ENCODE data around the gene PLCH2.

Gene PLCH2

DNA sequence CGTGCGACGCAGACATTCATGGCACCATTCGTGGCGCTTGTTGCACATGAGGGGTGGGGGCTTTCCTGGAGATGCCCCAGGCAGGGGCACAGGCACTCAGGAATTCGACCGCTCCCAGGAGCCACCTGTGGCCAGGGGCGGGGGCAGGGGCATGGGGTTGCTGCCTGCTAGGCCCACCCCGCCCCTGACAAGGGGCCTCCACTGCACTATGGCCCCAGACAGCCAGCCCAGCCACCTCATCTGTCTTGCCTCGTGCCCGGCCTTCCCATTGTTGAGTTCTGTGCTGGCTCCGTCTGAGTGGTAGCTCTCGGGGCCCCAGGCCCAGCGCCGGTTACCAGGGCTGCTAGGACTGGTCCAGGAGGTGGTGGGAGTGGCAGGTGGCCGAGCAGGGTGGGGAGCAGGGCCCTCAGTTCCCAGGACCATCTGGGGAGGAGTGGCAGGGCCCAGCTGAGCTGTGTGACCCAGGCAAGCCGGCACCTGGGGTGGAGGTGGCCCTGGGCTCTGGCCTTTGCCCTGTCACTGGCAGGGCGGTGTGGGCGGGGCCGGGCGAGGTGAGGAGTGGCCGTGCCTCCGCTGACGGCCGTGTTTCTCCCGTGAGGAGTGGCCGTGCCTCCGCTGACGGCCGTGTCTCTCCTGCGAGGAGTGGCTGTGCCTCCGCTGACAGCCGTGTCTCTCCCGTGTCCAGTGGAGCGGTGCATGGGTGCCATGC is 1.9 kb downstream of the PLCH2 start:
- no peak overlapping the region for H3K4me2 ChIP-seq (ENCODE audit: low read depth, low read length, poor library complexity, severe bottlenecking)
- no peak overlapping the region for H2AFZ ChIP-seq (ENCODE audit: low read length)
- H3K79me2 ChIP-seq (ENCODE audit: insufficient read depth, low read length) = no peaks in the 10 kb centered on the region
- no peaks in the 10 kb centered on the region for H4K20me1 ChIP-seq (ENCODE audit: insufficient read depth, low read length, poor library complexity, severe bottlenecking)
- H3K9ac ChIP-seq (ENCODE audit: low read depth, low read length, poor library complexity, severe bottlenecking) = no peak overlapping the region
- TF ChIP-seq, protein P1, sequence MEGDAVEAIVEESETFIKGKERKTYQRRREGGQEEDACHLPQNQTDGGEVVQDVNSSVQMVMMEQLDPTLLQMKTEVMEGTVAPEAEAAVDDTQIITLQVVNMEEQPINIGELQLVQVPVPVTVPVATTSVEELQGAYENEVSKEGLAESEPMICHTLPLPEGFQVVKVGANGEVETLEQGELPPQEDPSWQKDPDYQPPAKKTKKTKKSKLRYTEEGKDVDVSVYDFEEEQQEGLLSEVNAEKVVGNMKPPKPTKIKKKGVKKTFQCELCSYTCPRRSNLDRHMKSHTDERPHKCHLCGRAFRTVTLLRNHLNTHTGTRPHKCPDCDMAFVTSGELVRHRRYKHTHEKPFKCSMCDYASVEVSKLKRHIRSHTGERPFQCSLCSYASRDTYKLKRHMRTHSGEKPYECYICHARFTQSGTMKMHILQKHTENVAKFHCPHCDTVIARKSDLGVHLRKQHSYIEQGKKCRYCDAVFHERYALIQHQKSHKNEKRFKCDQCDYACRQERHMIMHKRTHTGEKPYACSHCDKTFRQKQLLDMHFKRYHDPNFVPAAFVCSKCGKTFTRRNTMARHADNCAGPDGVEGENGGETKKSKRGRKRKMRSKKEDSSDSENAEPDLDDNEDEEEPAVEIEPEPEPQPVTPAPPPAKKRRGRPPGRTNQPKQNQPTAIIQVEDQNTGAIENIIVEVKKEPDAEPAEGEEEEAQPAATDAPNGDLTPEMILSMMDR (conservative IDR thresholded peaks at IDR 0.05; ENCODE audit: low read length) = no peak
- TF ChIP-seq EZH2phosphoT487 (IDR thresholded peaks at IDR 0.05; ENCODE audit: borderline replicate concordance) = no peak
- no peaks in the 10 kb centered on the region for H3K9me2 ChIP-seq (replicated peaks; ENCODE audit: low read depth, low read length)
- H3K9me3 ChIP-seq (ENCODE audit: insufficient read depth, low read depth, low read length) = no peaks in the 10 kb centered on the region
- no peaks in the 10 kb centered on the region for H3K4me1 ChIP-seq (ENCODE audit: insufficient read depth, low read length, poor library complexity, severe bottlenecking)
- H3K36me3 ChIP-seq (ENCODE audit: insufficient read depth, low read length) = no peaks in the 10 kb centered on the region
- no peaks in the 10 kb centered on the region for H3K27me3 ChIP-seq (ENCODE audit: insufficient read depth, low read length, poor library complexity, severe bottlenecking)
- H3K4me3 ChIP-seq (ENCODE audit: low read length, poor library complexity, severe bottlenecking) = no peak overlapping the region
- no peaks in the 10 kb centered on the region for H3F3A ChIP-seq (ENCODE audit: low read depth)

DNA sequence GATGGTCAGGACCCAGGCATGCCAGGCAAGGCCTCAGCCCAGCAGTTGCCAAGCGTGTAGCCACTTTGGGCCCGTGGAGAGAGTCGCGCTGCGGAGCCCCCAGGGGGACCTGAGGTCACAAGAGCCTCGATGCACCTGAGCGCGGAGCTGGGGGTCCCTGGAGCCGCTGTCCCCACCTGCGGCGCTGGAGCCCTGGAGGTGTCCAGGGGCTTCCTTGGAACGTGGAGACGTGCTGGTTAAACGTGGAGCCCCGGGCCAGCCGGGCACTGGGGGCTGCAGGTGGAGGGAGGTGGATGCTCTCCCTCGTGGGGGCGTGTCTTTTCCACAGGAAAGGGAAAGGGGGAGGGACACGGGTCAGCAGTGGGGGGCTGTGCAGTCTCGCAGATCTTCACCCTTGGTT is 3.1 kb downstream of the PLCH2 start:
- H3K79me2 ChIP-seq (ENCODE audit: insufficient read depth, low read length) = no peaks in the 10 kb centered on the region
- no peak for TF ChIP-seq EZH2phosphoT487 (IDR thresholded peaks at IDR 0.05; ENCODE audit: borderline replicate concordance)
- TF ChIP-seq, protein P1 (conservative IDR thresholded peaks at IDR 0.05; ENCODE audit: low read length) = no peak
- H3K9me2 ChIP-seq (replicated peaks; ENCODE audit: low read depth, low read length) = no peaks in the 10 kb centered on the region
- H3K9me3 ChIP-seq (ENCODE audit: insufficient read depth, low read depth, low read length) = no peaks in the 10 kb centered on the region
- no peaks in the 10 kb centered on the region for H3F3A ChIP-seq (ENCODE audit: low read depth)
- no peaks in the 10 kb centered on the region for H4K20me1 ChIP-seq (ENCODE audit: insufficient read depth, low read length, poor library complexity, severe bottlenecking)
- no peak overlapping the region for H3K4me2 ChIP-seq (ENCODE audit: low read depth, low read length, poor library complexity, severe bottlenecking)
- no peak overlapping the region for H2AFZ ChIP-seq (ENCODE audit: low read length)
- no peaks in the 10 kb centered on the region for H3K4me1 ChIP-seq (ENCODE audit: insufficient read depth, low read length, poor library complexity, severe bottlenecking)
- H3K36me3 ChIP-seq (ENCODE audit: insufficient read depth, low read length) = no peaks in the 10 kb centered on the region
- no peak overlapping the region for H3K9ac ChIP-seq (ENCODE audit: low read depth, low read length, poor library complexity, severe bottlenecking)
- no peak overlapping the region for H3K4me3 ChIP-seq (ENCODE audit: low read length, poor library complexity, severe bottlenecking)
- H3K27me3 ChIP-seq (ENCODE audit: insufficient read depth, low read length, poor library complexity, severe bottlenecking) = no peaks in the 10 kb centered on the region

DNA sequence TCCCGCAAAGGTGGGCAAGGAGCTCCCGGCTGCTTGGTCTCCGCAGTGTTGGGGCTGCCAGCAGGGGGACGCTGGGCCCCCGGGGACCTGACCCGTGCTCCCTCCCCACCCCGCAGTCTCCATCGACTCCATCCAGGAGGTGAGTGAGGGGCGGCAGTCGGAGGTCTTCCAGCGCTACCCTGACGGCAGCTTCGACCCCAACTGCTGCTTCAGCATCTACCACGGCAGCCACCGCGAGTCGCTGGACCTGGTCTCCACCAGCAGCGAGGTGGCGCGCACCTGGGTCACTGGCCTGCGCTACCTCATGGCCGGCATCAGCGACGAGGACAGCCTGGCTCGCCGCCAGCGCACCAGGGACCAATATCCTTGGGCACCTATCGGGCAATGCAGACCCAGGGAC is 3.5 kb downstream of the PLCH2 start:
- H3K79me2 ChIP-seq (ENCODE audit: insufficient read depth, low read length) = no peaks in the 10 kb centered on the region
- H3K9me3 ChIP-seq (ENCODE audit: insufficient read depth, low read depth, low read length) = no peaks in the 10 kb centered on the region
- no peak overlapping the region for H3K4me3 ChIP-seq (ENCODE audit: low read length, poor library complexity, severe bottlenecking)
- H3K27me3 ChIP-seq (ENCODE audit: insufficient read depth, low read length, poor library complexity, severe bottlenecking) = no peaks in the 10 kb centered on the region
- no peaks in the 10 kb centered on the region for H4K20me1 ChIP-seq (ENCODE audit: insufficient read depth, low read length, poor library complexity, severe bottlenecking)
- H3K9ac ChIP-seq (ENCODE audit: low read depth, low read length, poor library complexity, severe bottlenecking) = no peak overlapping the region
- H3K4me2 ChIP-seq (ENCODE audit: low read depth, low read length, poor library complexity, severe bottlenecking) = no peak overlapping the region
- no peaks in the 10 kb centered on the region for H3K9me2 ChIP-seq (replicated peaks; ENCODE audit: low read depth, low read length)
- H3F3A ChIP-seq (ENCODE audit: low read depth) = no peaks in the 10 kb centered on the region
- TF ChIP-seq EZH2phosphoT487 (IDR thresholded peaks at IDR 0.05; ENCODE audit: borderline replicate concordance) = no peak
- TF ChIP-seq, protein P1 (conservative IDR thresholded peaks at IDR 0.05; ENCODE audit: low read length) = no peak
- no peak overlapping the region for H2AFZ ChIP-seq (ENCODE audit: low read length)
- no peaks in the 10 kb centered on the region for H3K4me1 ChIP-seq (ENCODE audit: insufficient read depth, low read length, poor library complexity, severe bottlenecking)
- no peaks in the 10 kb centered on the region for H3K36me3 ChIP-seq (ENCODE audit: insufficient read depth, low read length)
